H1 (cell line): Measurements from ENCODE around the gene DIPK1A. TPM values are rescaled to one million over a fixed set of nuclear protein-coding genes. Genes with fewer than 3 reads are reported as not detected.

Experiments
- CHD1 ChIP-seq: IDR thresholded peaks from 2 replicates; pipeline ENCODE4 v1.6.1; 2012; ENCODE audit warnings: low read depth, low read length, improper control_type of control experiment
- CHD7 ChIP-seq: fragments of 300-600 bp; sonication (generic); IDR thresholded peaks from 2 replicates; pipeline ENCODE4 v1.7.1; 2012; ENCODE audit warnings: low read length, moderate library complexity, mild to moderate bottlenecking, inconsistent platforms; ENCODE audit not compliant: insufficient replicate concordance
- JUN ChIP-seq: IDR thresholded peaks from 2 replicates; pipeline ENCODE4 v1.6.1; 2011; ENCODE audit warnings: low read depth, mild to moderate bottlenecking, improper control_type of control experiment, low read length
- JUND ChIP-seq: IDR thresholded peaks from 2 replicates; pipeline ENCODE4 v1.6.1; 2011; ENCODE audit warnings: mild to moderate bottlenecking, improper control_type of control experiment, low read length
- KDM1A ChIP-seq: fragments of 200-600, 300-600 bp; sonication (generic); IDR thresholded peaks from 2 replicates; pipeline ENCODE4 v1.7.1; 2016; ENCODE audit warnings: mild to moderate bottlenecking, low read length, borderline replicate concordance
- SIX5 ChIP-seq: IDR thresholded peaks from 2 replicates; pipeline ENCODE4 v1.6.1; 2011; ENCODE audit warnings: mild to moderate bottlenecking, low read depth, low read length
- SUZ12 ChIP-seq: fragments of 200-600 bp; sonication (generic); IDR thresholded peaks from 2 replicates; pipeline ENCODE4 v1.6.1; 2012; ENCODE audit warnings: mild to moderate bottlenecking, inconsistent platforms, low read length, moderate library complexity, mixed read lengths
- TAF7 ChIP-seq: optimal IDR thresholded peaks from 2 replicates; pipeline ENCODE3; 2011; ENCODE audit warnings: low read depth, mild to moderate bottlenecking, inconsistent platforms, low read length, moderate library complexity, borderline replicate concordance
- TBP ChIP-seq: IDR thresholded peaks from 2 replicates; pipeline ENCODE4 v1.6.1; 2011; ENCODE audit warnings: low read depth, low read length, improper control_type of control experiment
- USF2 ChIP-seq: IDR thresholded peaks from 2 replicates; pipeline ENCODE4 v1.6.1; 2011; ENCODE audit warnings: low read length, improper control_type of control experiment
- polyA plus RNA-seq, 7 experiments: library from polyadenylated mRNA; depleted of rRNA in 3 of 7; stranded (reverse) in 5 of 7; unstranded in 2 of 7; fragments of >200 nt in 5 of 7; fragments of 200-250 nt in 2 of 7; gene quantifications; 1 replicate in 5 of 7; 2 replicates in 1 of 7; 4 replicates in 1 of 7; pipeline versions ENCODE4 v1.2.1 to v1.2.3, GENCODE V29; 2011 to 2013; ENCODE audit warnings: missing spikeins in 2 of 7, mixed read lengths in 2 of 7
- total RNA-seq: library from RNA; stranded (reverse); fragmentation: NEBNext Ultra II Directional; extraction: Animal tissue kit (Norgen Biotek cat#: 25700); gene quantifications from 2 replicates; pipeline ENCODE4 v1.2.1, GENCODE V29; 2021

DIPK1A gene
- total and polyA plus RNA-seq, 2 of the 8 experiments (the other 6 are each of a cell fraction or from before 2014, with no cell fraction given) = 2.5 to 5.0 TPM

- no peak for TF ChIP-seq CHD7
- TF ChIP-seq SUZ12 = no peak
- no peak for TF ChIP-seq SIX5
- no peak for TF ChIP-seq TAF7
- no peak for TF ChIP-seq TBP
- no peak for TF ChIP-seq USF2
- no peak for TF ChIP-seq KDM1A
- TF ChIP-seq JUN = no peak
- TF ChIP-seq JUND = no peak
- TF ChIP-seq CHD1 = no peak
Measured at GRCh38 chr1:92958203-92958970, 2.9 kb downstream of the DIPK1A start (continued).
